ENCODE data around the gene RHOBTB3. TPM values are rescaled to one million over a fixed set of nuclear protein-coding genes. Genes with fewer than 3 reads are reported as not detected.
"Not testable (repeated sequence)": the region's sequence is repeated elsewhere in the genome, so short reads cannot be mapped to it uniquely, and the experiment has no call there.

Gene RHOBTB3
- total and polyA plus RNA-seq, 5 donors, result 32.7 to 115 (median 102) TPM

DNA sequence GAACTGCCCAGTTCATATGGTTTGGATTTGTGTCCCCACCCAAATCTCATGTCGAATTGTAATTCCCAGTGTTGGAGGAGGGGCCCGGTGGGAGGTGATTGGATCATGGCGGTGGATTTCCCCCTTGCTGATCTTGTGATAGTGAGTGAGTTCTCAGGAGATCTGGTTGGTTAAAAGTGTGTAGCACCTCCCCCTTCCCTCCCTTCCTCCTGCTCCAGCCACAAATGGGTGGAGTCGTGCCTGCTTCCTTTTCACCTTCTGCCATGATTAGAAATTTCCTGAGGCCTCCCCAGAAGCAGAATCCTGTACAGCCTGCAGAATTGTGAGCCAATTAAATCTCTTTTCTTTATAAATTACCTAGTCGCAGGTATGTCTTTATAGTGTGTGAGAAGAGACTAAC is 24.9 kb upstream of the RHOBTB3 start:
- 93% methylated on average over 4 of the region's 5 CpGs for WGBS
- H3K27me3 ChIP-seq (ENCODE audit: control insufficient read depth, insufficient read depth); DNase-seq; H3K27ac ChIP-seq (ENCODE audit: low read length); intact Hi-C loops (cut with DNase I); H3K4me1 ChIP-seq (ENCODE audit: control insufficient read depth, insufficient read depth, low read length); H3K9me3 ChIP-seq (ENCODE audit: control insufficient read depth, low read length); ATAC-seq; H3K4me3 ChIP-seq (ENCODE audit: low read length): not testable (repeated sequence)

DNA sequence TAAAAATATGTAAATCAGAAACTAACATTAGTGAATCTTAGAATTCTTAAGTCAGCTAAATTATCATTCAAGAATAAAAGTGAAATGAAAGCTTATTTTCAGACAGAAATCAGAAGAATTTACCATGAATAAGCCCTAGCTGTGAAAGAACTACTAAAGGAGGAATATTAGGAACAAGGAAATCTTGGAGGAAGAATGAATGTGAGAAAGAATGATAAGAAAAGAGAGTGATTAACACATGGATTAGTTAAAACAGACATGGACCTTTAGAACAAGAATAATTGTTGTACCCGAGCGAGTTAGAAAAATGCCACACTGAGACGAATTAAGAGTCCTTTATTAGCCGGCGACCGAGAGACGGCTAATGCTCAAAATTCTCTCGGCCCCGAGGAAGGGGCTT is 24.1 kb upstream of the RHOBTB3 start:
- WGBS, result 82% methylated on average over 9 of the region's 9 CpGs

DNA sequence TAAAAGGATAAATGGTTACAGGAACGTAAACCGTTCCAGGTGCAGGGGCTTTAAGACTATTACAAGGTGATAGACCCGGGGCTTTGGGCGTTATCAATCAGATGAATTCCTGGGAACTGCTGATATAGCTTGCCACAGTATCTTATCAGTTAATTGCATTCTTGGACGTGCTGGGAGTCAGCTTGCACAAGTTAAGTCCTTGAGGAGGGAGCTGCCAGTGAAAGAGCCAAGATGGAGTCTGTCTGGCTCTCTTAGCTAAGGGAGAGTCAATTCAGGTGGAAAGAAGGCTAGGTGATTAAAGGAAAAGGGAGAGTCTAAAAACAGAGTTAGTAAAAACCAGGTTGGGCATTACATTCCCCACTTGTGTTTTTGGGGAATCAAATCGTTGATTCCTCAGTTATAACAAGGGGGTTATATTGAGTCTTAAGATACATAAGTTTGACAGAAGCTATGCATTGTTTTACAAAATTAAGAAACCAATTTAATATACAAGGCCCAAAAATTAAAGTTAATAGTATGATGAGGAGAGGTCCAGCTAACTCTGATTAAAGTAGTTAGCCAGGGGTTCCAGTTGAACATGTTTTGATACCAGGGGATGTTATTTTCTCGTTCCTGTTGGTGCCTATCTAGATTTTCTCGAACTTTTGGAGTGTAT is 23.5 kb upstream of the RHOBTB3 start:
- 62% methylated on average over 8 of the region's 8 CpGs for WGBS
- H3K9me3 ChIP-seq (ENCODE audit: control insufficient read depth, low read length); H3K27ac ChIP-seq (ENCODE audit: low read length); H3K27me3 ChIP-seq (ENCODE audit: control insufficient read depth, insufficient read depth); H3K4me1 ChIP-seq (ENCODE audit: control insufficient read depth, insufficient read depth, low read length); H3K4me3 ChIP-seq (ENCODE audit: low read length); intact Hi-C loops (cut with DNase I); ATAC-seq; DNase-seq: not testable (repeated sequence)

More for the DNA sequence above, 24.1 kb upstream of the RHOBTB3 start:
- intact Hi-C loops (cut with DNase I), result no loop called here
- DNase-seq (no peak), ATAC-seq (no peak)
- Histone ChIP-seq H3K9me3 (ENCODE audit: control insufficient read depth, low read length) (no peaks in the 10 kb centered on the region), H3K4me3 (ENCODE audit: low read length) (no peak overlapping the region), H3K27me3 (ENCODE audit: control insufficient read depth, insufficient read depth) (no peaks in the 10 kb centered on the region), H3K4me1 (ENCODE audit: control insufficient read depth, insufficient read depth, low read length) (peaks cover 3% of the 10 kb centered on the region), H3K27ac (ENCODE audit: low read length) (no peak overlapping the region)

DNA sequence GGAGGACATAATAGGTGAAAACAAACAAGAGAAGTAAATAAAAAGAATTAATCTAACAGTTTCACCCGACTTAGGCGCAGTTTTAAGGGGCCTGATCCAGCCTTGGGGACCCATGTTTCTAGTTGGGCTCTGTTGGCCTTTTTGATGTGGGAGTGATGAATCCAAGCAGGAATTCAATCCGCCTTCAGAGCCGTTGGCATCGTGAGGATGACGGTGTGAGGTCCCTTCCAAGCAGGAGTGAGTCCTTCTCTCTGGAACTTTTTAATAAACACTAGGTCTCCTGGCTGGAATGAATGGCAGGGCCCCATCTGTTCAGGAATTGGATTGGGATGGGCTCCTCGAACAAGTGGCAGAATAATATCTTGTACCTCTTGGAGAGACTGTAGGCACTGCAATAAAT is 22.3 kb upstream of the RHOBTB3 start:
- Histone ChIP-seq H3K4me1 (ENCODE audit: control insufficient read depth, insufficient read depth, low read length) (peaks cover 6% of the 10 kb centered on the region), H3K27me3 (ENCODE audit: control insufficient read depth, insufficient read depth) (no peaks in the 10 kb centered on the region), H3K4me3 (ENCODE audit: low read length) (no peak overlapping the region), H3K27ac (ENCODE audit: low read length) (no peak overlapping the region), H3K9me3 (ENCODE audit: control insufficient read depth, low read length) (no peaks in the 10 kb centered on the region)
- 92% methylated on average over 7 of the region's 7 CpGs for WGBS
- ATAC-seq, result no peak
- no peak for DNase-seq
- intact Hi-C loops (cut with DNase I), result no loop called here

DNA sequence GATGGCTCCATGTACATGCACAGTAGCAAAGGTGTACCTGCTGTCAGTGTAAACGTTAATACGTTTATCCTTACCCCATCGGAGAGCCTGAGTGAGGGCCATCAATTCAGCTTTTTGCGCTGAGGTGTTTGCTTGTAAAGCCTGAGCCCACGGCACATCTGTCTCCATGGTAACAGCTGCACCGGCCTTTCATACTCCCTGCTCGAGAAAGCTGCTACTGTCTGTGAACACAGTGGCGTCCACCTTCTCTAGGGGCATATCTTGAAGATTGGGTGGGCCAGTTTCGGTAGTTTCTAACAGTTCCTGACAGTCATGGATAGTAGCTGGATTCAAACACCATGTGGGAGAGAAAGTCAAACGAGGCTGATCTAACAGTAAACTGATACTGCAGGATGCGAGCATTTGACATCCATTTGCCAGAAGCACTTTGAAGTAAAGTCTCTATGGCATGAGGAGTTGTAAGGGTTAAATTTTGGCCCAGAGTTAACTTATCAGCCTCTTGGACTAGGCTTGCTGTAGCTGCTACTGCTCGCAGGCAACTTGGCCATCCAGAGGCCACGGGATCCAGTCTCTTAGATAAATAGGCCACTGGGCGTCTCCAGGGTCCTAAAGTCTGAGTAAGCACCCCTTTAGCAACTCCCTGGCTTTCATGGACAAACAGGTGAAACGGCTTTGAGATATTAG is 21.0 kb upstream of the RHOBTB3 start:
- DNase-seq, result peak; percentile 59 to 87 (median 80)
- peak; percentile 59 to 61 for ATAC-seq
- Histone ChIP-seq H3K27ac (ENCODE audit: low read length) (no peak overlapping the region), H3K27me3 (ENCODE audit: control insufficient read depth, insufficient read depth) (no peaks in the 10 kb centered on the region), H3K4me1 (ENCODE audit: control insufficient read depth, insufficient read depth, low read length) (peaks cover 6% of the 10 kb centered on the region), H3K4me3 (ENCODE audit: low read length) (no peak overlapping the region), H3K9me3 (ENCODE audit: control insufficient read depth, low read length) (no peaks in the 10 kb centered on the region)
- WGBS, result 55% methylated on average over 15 of the region's 15 CpGs
- intact Hi-C loops (cut with DNase I), result no loop called here

DNA sequence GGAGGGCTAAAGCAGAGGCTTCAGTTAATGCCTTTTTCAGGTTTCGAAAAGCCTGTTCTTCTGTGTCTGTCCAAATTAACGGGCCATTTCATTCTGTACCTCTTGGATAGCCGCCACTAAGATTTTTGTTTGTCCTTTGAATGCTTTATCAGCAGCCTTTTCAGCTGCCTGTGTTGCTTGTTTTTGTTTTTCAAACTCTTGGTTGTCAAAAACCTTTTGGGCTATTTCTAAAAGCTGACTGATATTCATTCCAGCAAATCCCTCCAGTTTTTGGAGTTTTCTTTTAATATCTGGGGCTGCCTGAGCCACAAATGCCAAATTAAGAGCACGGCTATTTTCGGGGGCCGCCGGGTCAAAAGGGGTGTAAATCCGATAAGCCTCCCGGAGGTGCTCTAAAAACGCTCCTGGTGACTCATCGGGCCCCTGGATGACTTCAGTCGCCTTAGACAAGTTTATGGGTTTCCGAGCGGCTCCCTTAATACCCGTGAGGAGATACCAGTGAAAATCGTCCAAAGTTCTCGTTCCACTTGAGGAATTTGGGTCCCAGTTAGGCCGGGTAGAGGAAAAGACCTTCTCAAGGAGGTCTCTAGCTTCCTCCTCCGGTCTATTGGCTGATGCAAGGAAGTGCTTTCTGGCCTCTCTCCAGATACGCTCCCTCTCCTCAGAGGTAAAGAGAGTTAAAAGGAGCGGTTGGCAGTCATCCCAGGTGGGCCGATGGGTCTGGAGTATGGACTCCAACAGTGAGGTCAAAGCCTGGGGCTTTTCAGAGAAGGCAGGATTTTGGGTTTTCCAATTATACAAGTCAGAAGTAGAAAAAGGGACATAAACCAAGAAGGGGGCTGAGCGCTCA is 20.3 kb upstream of the RHOBTB3 start:
- Histone ChIP-seq H3K27ac (ENCODE audit: low read length) (peak overlapping the region; percentile 53), H3K4me3 (ENCODE audit: low read length) (peak overlapping the region; percentile 31)
- H3K4me1 ChIP-seq (ENCODE audit: control insufficient read depth, insufficient read depth, low read length); ATAC-seq; H3K9me3 ChIP-seq (ENCODE audit: control insufficient read depth, low read length); H3K27me3 ChIP-seq (ENCODE audit: control insufficient read depth, insufficient read depth); intact Hi-C loops (cut with DNase I): not testable (repeated sequence)
- DNase-seq, result peak; percentile 40 to 67 (median 62)
- WGBS, result 28% methylated on average over 23 of the region's 23 CpGs

DNA sequence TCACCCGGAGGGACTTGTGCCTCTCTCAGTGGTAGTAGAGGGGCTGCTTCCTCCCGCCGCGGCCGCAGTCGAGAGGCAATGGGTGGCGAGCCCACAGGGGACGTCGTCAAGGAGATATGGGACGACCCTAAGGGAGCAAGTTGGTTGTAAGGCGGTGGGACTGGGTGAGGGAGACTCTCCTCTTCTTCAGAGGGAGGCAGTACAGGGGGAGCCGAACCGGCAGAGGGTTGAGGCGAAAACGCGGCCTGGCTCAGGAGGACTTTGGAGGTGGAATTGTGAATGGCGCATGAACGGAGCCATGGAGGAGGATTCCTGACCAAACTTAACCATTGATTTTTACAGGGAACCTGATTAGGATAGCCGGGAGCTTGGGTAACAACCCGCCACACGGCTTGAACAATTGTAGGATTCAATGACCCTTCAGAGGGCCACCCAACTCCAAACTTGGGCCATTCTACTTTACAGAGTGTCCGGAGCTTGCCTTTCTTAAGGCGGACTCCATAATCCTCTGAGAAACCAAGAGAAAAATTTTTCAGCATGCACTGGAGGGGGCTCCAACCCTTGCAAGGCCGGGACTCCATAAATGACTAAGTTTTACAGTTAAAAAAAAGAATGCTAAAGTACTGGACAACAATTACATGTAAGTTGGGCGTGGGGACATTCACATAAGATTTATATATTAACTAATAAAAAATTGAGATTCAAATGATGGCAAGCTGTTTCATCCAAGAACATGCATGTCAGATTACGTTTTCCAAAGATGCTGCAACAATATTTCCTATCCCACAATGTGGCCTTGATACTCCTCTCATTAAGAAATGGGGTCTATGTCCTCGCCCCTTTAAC is 19.4 kb upstream of the RHOBTB3 start:
- Histone ChIP-seq H3K9me3 (ENCODE audit: control insufficient read depth, low read length) (no peaks in the 10 kb centered on the region), H3K4me3 (ENCODE audit: low read length) (no peak overlapping the region), H3K27me3 (ENCODE audit: control insufficient read depth, insufficient read depth) (no peaks in the 10 kb centered on the region), H3K27ac (ENCODE audit: low read length) (no peak overlapping the region), H3K4me1 (ENCODE audit: control insufficient read depth, insufficient read depth, low read length) (peaks cover 6% of the 10 kb centered on the region)
- ATAC-seq (no peak), DNase-seq (peak in 1 of 3 donors; percentile 28)
- 89% methylated on average over 27 of the region's 27 CpGs for WGBS
- intact Hi-C loops (cut with DNase I), result no loop called here

DNA sequence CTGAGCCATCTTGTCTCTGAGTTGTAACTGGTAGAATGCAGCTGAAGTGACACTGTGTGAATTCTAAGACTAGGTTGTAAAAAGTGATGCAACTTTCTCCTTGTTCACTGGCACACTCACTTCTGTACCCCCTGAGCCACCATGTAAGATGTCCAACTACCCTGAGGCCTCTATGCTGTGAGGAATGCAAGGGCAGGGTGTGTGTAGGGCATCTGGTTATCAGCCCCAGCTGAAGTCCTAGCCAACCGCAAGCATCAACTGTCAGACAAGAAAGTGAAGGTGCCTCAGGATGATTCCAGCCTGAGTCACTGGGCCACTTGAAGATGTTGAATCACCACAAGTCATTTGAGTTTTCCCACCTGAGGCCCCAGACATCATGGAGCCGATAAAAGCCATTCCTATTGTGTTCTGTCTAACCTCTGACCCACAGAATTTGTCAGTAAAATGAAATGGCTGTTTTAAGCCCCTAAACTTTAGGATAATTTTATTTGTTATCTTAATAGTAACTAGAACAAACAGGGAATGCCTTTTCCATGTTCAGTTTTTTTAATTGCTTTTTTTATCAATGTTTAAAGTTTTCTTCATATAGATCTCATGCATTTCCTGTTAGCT is 18.7 kb upstream of the RHOBTB3 start:
- intact Hi-C loops (cut with DNase I), result no loop called here
- 54% methylated on average over 2 of the region's 2 CpGs for WGBS

DNA sequence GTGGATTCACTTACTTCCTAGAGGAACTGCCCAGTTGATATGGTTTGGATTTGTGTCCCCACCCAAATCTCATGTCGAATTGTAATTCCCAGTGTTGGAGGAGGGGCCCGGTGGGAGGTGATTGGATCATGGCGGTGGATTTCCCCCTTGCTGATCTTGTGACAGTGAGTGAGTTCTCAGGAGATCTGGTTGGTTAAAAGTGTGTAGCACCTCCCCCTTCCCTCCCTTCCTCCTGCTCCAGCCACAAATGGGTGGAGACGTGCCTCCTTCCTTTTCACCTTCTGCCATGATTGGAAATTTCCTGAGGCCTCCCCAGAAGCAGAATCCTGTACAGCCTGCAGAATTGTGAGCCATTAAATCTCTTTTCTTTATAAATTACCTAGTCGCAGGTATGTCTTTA is 17.9 kb upstream of the RHOBTB3 start:
- DNase-seq; H3K27me3 ChIP-seq (ENCODE audit: control insufficient read depth, insufficient read depth); H3K4me1 ChIP-seq (ENCODE audit: control insufficient read depth, insufficient read depth, low read length); intact Hi-C loops (cut with DNase I); H3K4me3 ChIP-seq (ENCODE audit: low read length); ATAC-seq; H3K27ac ChIP-seq (ENCODE audit: low read length); H3K9me3 ChIP-seq (ENCODE audit: control insufficient read depth, low read length): not testable (repeated sequence)
- 93% methylated on average over 4 of the region's 5 CpGs for WGBS

More for the DNA sequence above, 18.7 kb upstream of the RHOBTB3 start:
- no peaks in the 10 kb centered on the region for H3K27me3 ChIP-seq (ENCODE audit: control insufficient read depth, insufficient read depth)
- no peak overlapping the region for H3K27ac ChIP-seq (ENCODE audit: low read length)
- ATAC-seq, result peak; percentile 31 to 55
- DNase-seq, result no peak
- H3K4me1 ChIP-seq (ENCODE audit: control insufficient read depth, insufficient read depth, low read length), result peaks cover 6% of the 10 kb centered on the region
- H3K9me3 ChIP-seq (ENCODE audit: control insufficient read depth, low read length), result no peaks in the 10 kb centered on the region
- no peak overlapping the region for H3K4me3 ChIP-seq (ENCODE audit: low read length)

DNA sequence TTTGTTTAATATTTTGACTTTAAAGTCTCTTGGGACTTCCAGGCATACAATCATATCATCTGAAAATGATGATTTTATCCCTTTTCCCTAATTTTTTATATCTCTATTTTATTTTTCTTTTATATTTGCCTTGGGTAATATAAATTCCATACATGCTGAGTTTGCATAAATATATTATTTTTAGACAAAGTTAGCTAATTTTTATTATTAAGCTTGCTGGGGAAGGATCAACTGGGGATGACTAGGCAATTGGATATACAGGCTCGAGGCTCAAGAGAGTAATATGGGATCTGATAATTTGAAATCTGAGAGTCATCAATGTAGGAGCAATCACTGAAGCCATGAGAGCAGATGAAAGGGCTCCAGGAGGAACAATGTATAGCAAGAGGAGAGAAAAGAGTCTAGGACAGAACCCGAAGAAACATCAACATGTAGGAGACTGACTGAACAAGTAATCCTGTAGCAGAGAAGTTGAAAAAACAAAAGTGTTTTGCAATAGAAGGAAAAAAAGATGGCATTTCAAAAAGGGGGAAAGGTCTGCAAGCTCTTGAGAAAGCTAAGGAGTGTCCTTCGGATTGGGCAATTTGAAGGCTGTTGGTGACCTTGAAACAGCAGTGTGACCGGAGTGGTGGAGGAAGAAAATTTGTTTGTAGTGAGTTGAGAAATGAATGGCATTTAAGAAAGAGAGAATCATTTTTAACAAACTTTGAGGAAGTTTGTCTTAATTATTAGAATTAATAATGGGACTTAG is 17.0 kb upstream of the RHOBTB3 start:
- WGBS, result 91% methylated on average over 4 of the region's 4 CpGs
- intact Hi-C loops (cut with DNase I), result no loop called here
- Histone ChIP-seq H3K4me1 (ENCODE audit: control insufficient read depth, insufficient read depth, low read length) (peaks cover 6% of the 10 kb centered on the region), H3K27ac (ENCODE audit: low read length) (no peak overlapping the region), H3K9me3 (ENCODE audit: control insufficient read depth, low read length) (no peaks in the 10 kb centered on the region), H3K27me3 (ENCODE audit: control insufficient read depth, insufficient read depth) (no peaks in the 10 kb centered on the region), H3K4me3 (ENCODE audit: low read length) (no peak overlapping the region)
- ATAC-seq, result no peak
- no peak for DNase-seq
